ENCODE data around the gene CNTRL. TPM values are rescaled to one million over a fixed set of nuclear protein-coding genes. Genes with fewer than 3 reads are reported as not detected.
"Not testable (repeated sequence)": the region's sequence is repeated elsewhere in the genome, so short reads cannot be mapped to it uniquely, and the experiment has no call there.

The CNTRL gene
- total and polyA plus RNA-seq, 2 donors (not counting 1 experiment from before 2014, with no cell fraction given), result 3.8 to 6.8 TPM

DNA sequence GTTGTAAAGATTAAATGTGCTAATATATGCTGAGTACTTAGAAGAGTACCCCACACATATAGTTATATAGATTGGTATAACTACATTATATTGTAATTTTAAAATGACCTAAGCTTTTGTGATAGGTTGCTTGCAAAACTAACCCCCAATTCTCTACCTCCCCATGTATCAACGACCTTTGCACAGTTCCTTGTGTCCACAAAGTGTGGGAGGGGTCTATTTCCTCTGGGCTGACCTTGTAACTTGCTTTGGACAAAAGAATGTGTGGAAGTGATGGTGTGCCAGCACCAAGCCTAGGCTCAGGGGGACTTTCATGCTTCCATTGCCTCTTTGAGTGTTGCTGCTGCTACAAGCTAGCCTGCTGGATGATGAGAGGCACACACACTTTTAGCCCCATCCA is 45.3 kb upstream of the CNTRL start:
- Histone ChIP-seq H3K9ac (ENCODE audit: insufficient read depth, low read length) (no peak overlapping the region), H3K4me2 (ENCODE audit: extremely low read depth, insufficient read depth, low read length) (no peak overlapping the region), H3K36me3 (ENCODE audit: control insufficient read depth, insufficient read depth, low read length) (no peaks in the 10 kb centered on the region), H2AFZ (ENCODE audit: low read length) (no peak overlapping the region), H3K4me1 (ENCODE audit: control insufficient read depth, extremely low read depth, insufficient read depth, low read length) (peaks cover 2% of the 10 kb centered on the region), H3K4me3 (replicated peaks in 1 of 4; ENCODE audit: control extremely low read depth in 1 of 4, insufficient read depth in 1 of 4, low read depth in 3 of 4, low read length in 4 of 4) (no peak overlapping the region), H3K79me2 (ENCODE audit: control insufficient read depth, insufficient read depth, low read length) (no peaks in the 10 kb centered on the region), H4K20me1 (ENCODE audit: control insufficient read depth, extremely low read depth, insufficient read depth, low read length) (no peaks in the 10 kb centered on the region), H3K9me3 (ENCODE audit: control insufficient read depth, insufficient read depth, low read depth, low read length) (no peaks in the 10 kb centered on the region), H3K27ac (ENCODE audit: insufficient read depth, low read length) (no peak overlapping the region), H3K27me3 (ENCODE audit: control insufficient read depth, insufficient read depth, low read length) (no peaks in the 10 kb centered on the region)
- TF ChIP-seq, protein P1, sequence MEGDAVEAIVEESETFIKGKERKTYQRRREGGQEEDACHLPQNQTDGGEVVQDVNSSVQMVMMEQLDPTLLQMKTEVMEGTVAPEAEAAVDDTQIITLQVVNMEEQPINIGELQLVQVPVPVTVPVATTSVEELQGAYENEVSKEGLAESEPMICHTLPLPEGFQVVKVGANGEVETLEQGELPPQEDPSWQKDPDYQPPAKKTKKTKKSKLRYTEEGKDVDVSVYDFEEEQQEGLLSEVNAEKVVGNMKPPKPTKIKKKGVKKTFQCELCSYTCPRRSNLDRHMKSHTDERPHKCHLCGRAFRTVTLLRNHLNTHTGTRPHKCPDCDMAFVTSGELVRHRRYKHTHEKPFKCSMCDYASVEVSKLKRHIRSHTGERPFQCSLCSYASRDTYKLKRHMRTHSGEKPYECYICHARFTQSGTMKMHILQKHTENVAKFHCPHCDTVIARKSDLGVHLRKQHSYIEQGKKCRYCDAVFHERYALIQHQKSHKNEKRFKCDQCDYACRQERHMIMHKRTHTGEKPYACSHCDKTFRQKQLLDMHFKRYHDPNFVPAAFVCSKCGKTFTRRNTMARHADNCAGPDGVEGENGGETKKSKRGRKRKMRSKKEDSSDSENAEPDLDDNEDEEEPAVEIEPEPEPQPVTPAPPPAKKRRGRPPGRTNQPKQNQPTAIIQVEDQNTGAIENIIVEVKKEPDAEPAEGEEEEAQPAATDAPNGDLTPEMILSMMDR (conservative IDR thresholded peaks at IDR 0.05 in 1 of 2, IDR thresholded peaks at IDR 0.05 in 1 of 2; ENCODE audit: low read depth in 1 of 2, low read length in 2 of 2), result no peak
- TF ChIP-seq EZH2 (IDR thresholded peaks at IDR 0.05; ENCODE audit: low read length, missing control alignments), result no peak
- no peak for DNase-seq (ENCODE audit: low read depth in 2 of 2)

DNA sequence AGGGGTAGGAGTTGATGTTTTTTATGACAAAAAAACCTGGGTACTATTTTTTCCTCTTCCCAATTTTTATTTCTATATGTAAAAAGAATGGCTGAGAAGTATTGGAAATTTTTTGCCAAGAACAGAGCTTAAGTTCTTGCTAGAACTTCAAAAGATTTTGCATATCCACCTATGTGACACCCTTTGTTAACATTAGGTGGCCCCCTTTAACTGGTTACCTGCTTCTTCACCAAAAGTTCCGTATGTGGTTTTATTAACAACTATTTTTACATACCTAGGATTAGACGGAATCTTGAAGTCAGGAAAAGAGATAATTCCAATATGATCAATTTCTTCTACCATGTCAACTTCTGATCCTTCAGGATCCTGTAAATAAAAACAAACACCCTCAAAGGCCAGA is 40.2 kb upstream of the CNTRL start:
- Histone ChIP-seq H3K27me3 (ENCODE audit: control insufficient read depth, insufficient read depth, low read length) (no peaks in the 10 kb centered on the region), H3K4me1 (ENCODE audit: control insufficient read depth, extremely low read depth, insufficient read depth, low read length) (no peaks in the 10 kb centered on the region)

DNA sequence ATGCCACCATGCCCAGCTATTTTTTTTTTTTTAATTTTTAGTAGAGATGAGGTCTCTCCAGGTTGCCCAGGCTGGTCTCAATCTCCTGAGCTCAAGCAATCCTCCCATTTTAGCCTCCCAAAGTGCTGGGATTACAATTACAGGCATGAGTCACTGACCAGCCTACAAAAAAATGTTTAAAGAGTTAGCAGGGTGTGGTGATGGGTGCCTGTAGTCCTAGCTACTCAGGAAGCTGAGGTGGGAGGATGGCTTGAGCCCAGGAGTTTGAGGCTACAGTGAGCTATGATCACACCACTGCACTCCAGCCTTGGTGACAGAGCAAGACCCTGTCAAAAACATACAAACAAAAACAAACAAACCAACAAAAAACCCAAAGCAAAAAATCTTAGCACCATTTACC is 39.0 kb upstream of the CNTRL start:
- H3K9me3 ChIP-seq (ENCODE audit: control insufficient read depth, insufficient read depth, low read depth, low read length); H2AFZ ChIP-seq (ENCODE audit: low read length); H3K9ac ChIP-seq (ENCODE audit: insufficient read depth, low read length); H3K4me2 ChIP-seq (ENCODE audit: extremely low read depth, insufficient read depth, low read length); H3K79me2 ChIP-seq (ENCODE audit: control insufficient read depth, insufficient read depth, low read length); H3K36me3 ChIP-seq (ENCODE audit: control insufficient read depth, insufficient read depth, low read length); H3K27me3 ChIP-seq (ENCODE audit: control insufficient read depth, insufficient read depth, low read length); H3K4me3 ChIP-seq (replicated peaks in 1 of 4; ENCODE audit: control extremely low read depth in 1 of 4, insufficient read depth in 1 of 4, low read depth in 3 of 4, low read length in 4 of 4); H3K4me1 ChIP-seq (ENCODE audit: control insufficient read depth, extremely low read depth, insufficient read depth, low read length); H3K27ac ChIP-seq (ENCODE audit: insufficient read depth, low read length); H4K20me1 ChIP-seq (ENCODE audit: control insufficient read depth, extremely low read depth, insufficient read depth, low read length); DNase-seq (ENCODE audit: low read depth in 2 of 2): not testable (repeated sequence)

More for the DNA sequence above, 40.2 kb upstream of the CNTRL start:
- Histone ChIP-seq H4K20me1 (ENCODE audit: control insufficient read depth, extremely low read depth, insufficient read depth, low read length) (no peaks in the 10 kb centered on the region), H3K4me2 (ENCODE audit: extremely low read depth, insufficient read depth, low read length) (no peak overlapping the region), H3K79me2 (ENCODE audit: control insufficient read depth, insufficient read depth, low read length) (no peaks in the 10 kb centered on the region), H3K4me3 (replicated peaks in 1 of 4; ENCODE audit: control extremely low read depth in 1 of 4, insufficient read depth in 1 of 4, low read depth in 3 of 4, low read length in 4 of 4) (no peak overlapping the region), H3K9ac (ENCODE audit: insufficient read depth, low read length) (no peak overlapping the region), H3K36me3 (ENCODE audit: control insufficient read depth, insufficient read depth, low read length) (no peaks in the 10 kb centered on the region), H3K9me3 (ENCODE audit: control insufficient read depth, insufficient read depth, low read depth, low read length) (no peaks in the 10 kb centered on the region), H3K27ac (ENCODE audit: insufficient read depth, low read length) (no peak overlapping the region), H2AFZ (ENCODE audit: low read length) (no peak overlapping the region)
- TF ChIP-seq EZH2 (IDR thresholded peaks at IDR 0.05; ENCODE audit: low read length, missing control alignments), result no peak
- TF ChIP-seq, protein P1 (conservative IDR thresholded peaks at IDR 0.05 in 1 of 2, IDR thresholded peaks at IDR 0.05 in 1 of 2; ENCODE audit: low read depth in 1 of 2, low read length in 2 of 2), result no peak
- DNase-seq (ENCODE audit: low read depth in 2 of 2), result no peak
